ENCODE data around the gene LRRC4.

LRRC4 gene

DNA sequence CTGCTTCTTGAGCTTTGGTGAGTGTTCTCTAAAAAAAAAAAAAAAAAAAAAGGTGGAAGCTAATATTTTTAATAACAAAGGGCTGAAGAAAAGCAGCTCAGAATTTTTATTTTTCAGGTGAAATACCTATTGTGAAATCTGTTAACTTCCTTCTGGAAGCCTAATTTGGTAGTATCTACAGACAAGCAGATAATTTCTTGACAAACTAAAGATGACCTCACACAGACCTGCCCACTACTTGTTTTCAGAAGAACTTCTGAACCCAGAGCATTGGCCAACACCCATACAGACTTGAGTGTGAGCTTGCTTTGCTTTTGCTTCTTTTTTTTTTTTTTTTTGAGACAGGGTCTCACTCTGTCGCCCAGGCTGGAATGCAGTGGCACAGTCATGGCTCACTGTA, 31.2 kb downstream of the LRRC4 start:
- TF ChIP-seq, protein P1, sequence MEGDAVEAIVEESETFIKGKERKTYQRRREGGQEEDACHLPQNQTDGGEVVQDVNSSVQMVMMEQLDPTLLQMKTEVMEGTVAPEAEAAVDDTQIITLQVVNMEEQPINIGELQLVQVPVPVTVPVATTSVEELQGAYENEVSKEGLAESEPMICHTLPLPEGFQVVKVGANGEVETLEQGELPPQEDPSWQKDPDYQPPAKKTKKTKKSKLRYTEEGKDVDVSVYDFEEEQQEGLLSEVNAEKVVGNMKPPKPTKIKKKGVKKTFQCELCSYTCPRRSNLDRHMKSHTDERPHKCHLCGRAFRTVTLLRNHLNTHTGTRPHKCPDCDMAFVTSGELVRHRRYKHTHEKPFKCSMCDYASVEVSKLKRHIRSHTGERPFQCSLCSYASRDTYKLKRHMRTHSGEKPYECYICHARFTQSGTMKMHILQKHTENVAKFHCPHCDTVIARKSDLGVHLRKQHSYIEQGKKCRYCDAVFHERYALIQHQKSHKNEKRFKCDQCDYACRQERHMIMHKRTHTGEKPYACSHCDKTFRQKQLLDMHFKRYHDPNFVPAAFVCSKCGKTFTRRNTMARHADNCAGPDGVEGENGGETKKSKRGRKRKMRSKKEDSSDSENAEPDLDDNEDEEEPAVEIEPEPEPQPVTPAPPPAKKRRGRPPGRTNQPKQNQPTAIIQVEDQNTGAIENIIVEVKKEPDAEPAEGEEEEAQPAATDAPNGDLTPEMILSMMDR (IDR thresholded peaks at IDR 0.05; ENCODE audit: low read depth, low read length), result no peak
- no peak for DNase-seq (ENCODE audit: extremely low read depth, low read depth)

DNA sequence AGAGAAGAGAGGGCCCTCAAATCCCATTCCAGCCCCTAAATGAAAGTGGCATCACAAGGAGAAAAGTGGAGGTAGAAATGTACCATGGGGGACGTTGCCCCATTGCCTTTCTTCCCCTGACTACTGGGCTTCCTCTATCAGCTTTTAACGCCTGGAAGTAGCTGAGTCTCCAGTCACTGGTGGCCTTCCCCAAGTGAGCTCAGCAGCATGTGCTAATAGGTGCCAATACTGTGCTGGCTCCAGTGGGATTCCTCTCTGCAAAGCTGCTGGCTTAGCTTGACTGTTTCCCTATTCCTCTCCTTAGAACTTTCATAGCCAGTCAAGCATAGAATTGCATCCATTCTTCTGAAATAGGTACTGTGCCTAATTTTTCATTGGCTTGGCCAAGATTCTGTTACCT, 32.6 kb downstream of the LRRC4 start:
- no peak for DNase-seq (ENCODE audit: extremely low read depth, low read depth)
- TF ChIP-seq, protein P1 (IDR thresholded peaks at IDR 0.05; ENCODE audit: low read depth, low read length), result no peak

DNA sequence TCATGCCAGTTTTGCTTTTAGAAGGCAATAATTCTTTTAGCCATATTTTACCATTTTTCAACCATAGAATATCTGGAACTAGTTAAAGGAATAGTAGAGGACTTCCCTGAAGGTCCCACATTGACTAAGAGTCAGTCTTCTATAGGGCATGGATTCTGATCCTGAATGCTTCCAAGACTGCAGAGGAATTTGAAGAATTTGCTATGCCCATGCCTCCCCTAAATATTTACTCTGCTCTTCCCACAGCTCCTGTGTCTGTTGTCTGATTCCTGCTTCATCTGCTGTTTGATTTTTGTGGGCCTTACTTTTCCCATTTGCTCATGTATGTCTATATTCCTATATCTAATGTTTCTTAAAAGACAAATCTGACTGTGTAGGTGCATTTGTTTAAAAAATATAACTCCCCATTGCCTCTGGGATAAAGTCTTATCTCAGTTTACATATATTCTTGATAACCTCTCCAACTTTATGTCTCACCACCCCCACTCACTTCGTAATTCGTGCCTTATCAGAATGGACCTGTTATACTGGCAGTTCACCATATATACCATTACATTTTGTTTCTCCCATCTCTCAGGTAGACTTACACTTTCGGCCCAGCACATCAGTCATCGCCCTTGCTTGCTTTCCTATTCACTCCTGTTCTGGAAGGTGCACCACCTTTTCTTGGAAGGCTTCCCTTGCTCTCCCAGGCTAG, 33.9 kb downstream of the LRRC4 start:
- DNase-seq (ENCODE audit: extremely low read depth, low read depth), result no peak
- TF ChIP-seq, protein P1 (IDR thresholded peaks at IDR 0.05; ENCODE audit: low read depth, low read length), result no peak

DNA sequence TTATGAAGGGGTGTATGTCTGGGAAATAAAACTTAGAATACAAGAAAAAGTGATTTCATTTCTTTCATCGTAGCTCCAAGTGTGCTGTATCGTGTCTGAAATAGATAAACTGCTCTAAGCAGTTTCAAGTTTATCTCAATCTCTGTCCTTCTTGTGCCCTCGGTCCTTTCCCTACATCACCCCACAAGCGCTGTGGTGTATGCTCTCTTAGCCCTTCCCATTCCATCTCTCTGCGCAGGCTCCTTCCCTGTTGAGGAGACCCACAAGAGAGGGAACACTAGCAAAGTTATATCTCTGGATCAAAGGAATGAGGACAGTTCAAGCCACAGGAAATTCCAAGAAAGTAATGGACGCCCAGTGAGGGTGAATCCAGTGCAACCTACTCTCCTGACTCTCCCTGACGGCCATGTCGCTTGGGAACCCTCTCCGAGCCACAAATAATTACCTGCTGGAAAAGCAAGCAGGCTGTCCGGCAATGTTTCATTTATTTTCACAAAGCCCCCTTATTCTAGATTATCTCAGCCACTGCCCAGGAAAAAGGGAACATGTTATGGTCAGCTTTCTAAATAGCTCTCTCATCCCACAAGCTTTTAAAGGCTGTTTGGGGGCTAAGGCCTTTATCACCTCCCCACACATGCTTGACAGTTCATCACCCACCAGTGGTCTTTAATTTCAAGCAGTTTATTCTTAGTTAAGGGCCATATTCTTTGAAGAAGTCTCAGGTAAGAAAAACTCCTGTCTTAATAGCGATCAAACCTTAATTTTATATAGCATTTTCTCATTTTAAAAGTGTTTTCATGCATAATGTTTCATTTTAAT, 34.8 kb downstream of the LRRC4 start:
- TF ChIP-seq, protein P1 (IDR thresholded peaks at IDR 0.05; ENCODE audit: low read depth, low read length), result no peak
- no peak for DNase-seq (ENCODE audit: extremely low read depth, low read depth)

DNA sequence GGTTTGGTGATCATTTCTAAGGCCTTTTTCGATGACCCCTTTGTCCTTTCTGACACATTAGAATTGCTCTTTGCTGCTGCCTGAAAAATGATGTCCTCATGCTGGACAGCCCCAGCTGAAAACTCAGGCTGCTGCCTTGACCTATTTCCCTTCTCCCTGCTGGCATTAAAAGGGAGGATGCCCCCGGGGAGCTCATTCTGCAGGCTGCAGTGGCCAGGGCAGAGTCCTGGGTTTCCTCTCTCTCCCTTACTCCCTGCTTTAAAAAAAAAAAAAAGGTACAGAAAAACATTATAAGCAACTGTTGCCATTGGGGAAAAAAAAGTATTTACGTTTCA, 35.4 kb downstream of the LRRC4 start:
- TF ChIP-seq, protein P1 (IDR thresholded peaks at IDR 0.05; ENCODE audit: low read depth, low read length), result no peak
- no peak for DNase-seq (ENCODE audit: extremely low read depth, low read depth)

DNA sequence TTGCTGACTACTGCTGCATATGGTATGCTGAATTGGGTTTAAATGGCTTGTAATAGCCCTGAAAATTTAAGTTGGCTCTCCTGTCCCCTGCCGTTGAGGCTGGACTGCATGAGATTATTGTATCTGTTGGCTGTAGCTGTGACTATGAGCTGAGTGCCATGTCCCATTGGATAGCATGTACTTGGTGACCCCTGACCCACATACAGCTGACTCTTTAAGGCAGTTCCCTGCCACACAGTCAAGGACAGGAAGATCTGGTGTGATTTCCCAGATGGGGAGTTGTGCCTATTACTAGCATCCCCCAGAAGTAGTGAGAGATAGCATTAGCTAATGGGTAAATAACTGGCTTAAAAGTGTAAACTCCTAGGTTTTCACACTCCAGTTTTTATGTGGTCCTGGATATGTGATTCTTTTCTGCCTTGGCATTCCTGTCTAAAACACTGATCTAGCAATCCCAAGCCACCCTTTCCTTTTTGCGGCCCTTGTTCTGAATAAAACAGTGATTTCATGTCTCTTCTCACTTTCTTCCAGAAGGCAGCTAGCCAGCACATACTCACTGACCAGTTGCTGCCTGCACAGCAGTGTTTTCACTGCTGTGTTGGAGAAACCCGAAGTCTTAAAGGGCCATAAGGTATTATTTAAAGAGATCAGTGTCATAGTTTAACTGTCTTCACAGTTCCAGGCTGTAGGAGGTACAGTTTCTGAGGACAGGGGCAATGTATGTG, 35.9 kb downstream of the LRRC4 start:
- DNase-seq (ENCODE audit: extremely low read depth, low read depth), result peak; percentile 15
- TF ChIP-seq, protein P1 (IDR thresholded peaks at IDR 0.05; ENCODE audit: low read depth, low read length), result no peak

DNA sequence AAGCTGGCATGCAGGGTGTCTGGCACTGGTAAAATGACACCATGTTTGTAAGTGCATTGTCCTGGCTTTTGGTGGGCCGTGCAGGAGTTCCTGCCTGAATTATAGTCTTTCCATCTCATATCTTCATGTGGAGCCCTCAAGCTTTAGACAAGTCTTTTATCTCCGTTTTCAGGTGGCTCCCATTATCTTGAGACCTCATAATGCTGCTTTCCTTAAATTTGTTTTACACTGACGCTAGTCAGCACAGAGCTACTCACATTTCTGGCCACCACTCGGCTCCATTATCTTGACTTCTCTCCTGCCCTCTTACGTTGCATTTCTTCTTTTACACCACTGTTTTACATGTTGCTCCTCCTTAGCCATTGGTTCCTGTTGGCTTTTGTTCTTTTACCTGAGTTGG, 37.2 kb downstream of the LRRC4 start:
- no peak for DNase-seq (ENCODE audit: extremely low read depth, low read depth)
- TF ChIP-seq, protein P1 (IDR thresholded peaks at IDR 0.05; ENCODE audit: low read depth, low read length), result no peak
